H9 (cell line): ENCODE measurements around the gene HOXA4. TPM values are rescaled to one million over a fixed set of nuclear protein-coding genes. Genes with fewer than 3 reads are reported as not detected.

Experiments used
- DNase-seq: peaks from one replicate; pipeline ENCODE4 v3.0.0-alpha.2; 2017
- H2AFZ ChIP-seq: one replicate; pipeline ENCODE4 v1.6.1; 2013; ENCODE audit warnings: mild to moderate bottlenecking, low read length, control low read depth, moderate library complexity
- H2AK5ac ChIP-seq: 2 replicates; pipeline ENCODE4 v1.6.1; 2013; ENCODE audit warnings: low read length, control low read depth, mixed read lengths; ENCODE audit not compliant: insufficient read length
- H2BK120ac ChIP-seq: one replicate; pipeline ENCODE4 v1.6.1; 2013; ENCODE audit warnings: low read depth, mild to moderate bottlenecking, low read length, control low read depth, inconsistent platforms; ENCODE audit not compliant: poor library complexity, severe bottlenecking
- H2BK12ac ChIP-seq: 2 replicates; pipeline ENCODE4 v1.6.1; 2013; ENCODE audit warnings: low read length, control low read depth, mixed read lengths, low read depth; ENCODE audit not compliant: insufficient read length
- H2BK15ac ChIP-seq: 2 replicates; pipeline ENCODE4 v1.6.1; 2013; ENCODE audit warnings: low read depth, low read length, control low read depth
- H2BK20ac ChIP-seq: one replicate; pipeline ENCODE4 v1.6.1; 2013; ENCODE audit warnings: low read depth, mild to moderate bottlenecking, low read length, control low read depth, inconsistent platforms; ENCODE audit not compliant: poor library complexity, severe bottlenecking
- H2BK5ac ChIP-seq: 2 replicates; pipeline ENCODE4 v1.6.1; 2013; ENCODE audit warnings: low read length, control low read depth, mixed read lengths; ENCODE audit not compliant: insufficient read length
- H3K14ac ChIP-seq: 2 replicates; pipeline ENCODE4 v1.6.1; 2013; ENCODE audit warnings: low read length, control low read depth; ENCODE audit not compliant: insufficient read depth
- H3K18ac ChIP-seq: 2 replicates; pipeline ENCODE4 v1.6.1; 2013; ENCODE audit warnings: low read depth, mild to moderate bottlenecking, mixed read lengths, low read length, control low read depth; ENCODE audit not compliant: insufficient read length
- H3K23ac ChIP-seq: 2 replicates; pipeline ENCODE4 v1.6.1; 2013; ENCODE audit warnings: low read length, control low read depth, mixed read lengths, low read depth; ENCODE audit not compliant: insufficient read length
- H3K23me2 ChIP-seq: 2 replicates; pipeline ENCODE4 v1.6.1; 2013; ENCODE audit warnings: low read depth, mild to moderate bottlenecking, mixed read lengths, low read length, control low read depth; ENCODE audit not compliant: insufficient read length, poor library complexity, severe bottlenecking
- H3K27ac ChIP-seq: 2 replicates; pipeline ENCODE4 v1.5.1; 2013; ENCODE audit warnings: low read length, control low read depth, mixed read lengths, low read depth; ENCODE audit not compliant: insufficient read length
- H3K27me3 ChIP-seq: 2 replicates; pipeline ENCODE4 v1.6.1; 2013; ENCODE audit warnings: low read length, control low read depth, inconsistent platforms; ENCODE audit not compliant: insufficient read depth
- H3K4ac ChIP-seq: 2 replicates; pipeline ENCODE4 v1.6.1; 2013; ENCODE audit warnings: low read depth, mild to moderate bottlenecking, control low read depth, inconsistent platforms, low read length, moderate library complexity
- H3K4me1 ChIP-seq: 2 replicates; pipeline ENCODE4 v1.6.1; 2013; ENCODE audit warnings: low read length, control low read depth, inconsistent platforms; ENCODE audit not compliant: insufficient read depth
- H3K4me2 ChIP-seq: 2 replicates; pipeline ENCODE4 v1.6.1; 2013; ENCODE audit warnings: low read length, control low read depth, mixed read lengths; ENCODE audit not compliant: insufficient read length, insufficient read depth
- H3K56ac ChIP-seq: 2 replicates; pipeline ENCODE4 v1.6.1; 2013; ENCODE audit warnings: low read depth, mild to moderate bottlenecking, mixed read lengths, low read length, control low read depth; ENCODE audit not compliant: insufficient read length
- H3K79me1 ChIP-seq: 2 replicates; pipeline ENCODE4 v1.6.1; 2013; ENCODE audit warnings: low read depth, mild to moderate bottlenecking, moderate library complexity, low read length, control low read depth, inconsistent platforms; ENCODE audit not compliant: insufficient read depth, poor library complexity, severe bottlenecking
- H3K79me2 ChIP-seq: 2 replicates; pipeline ENCODE4 v1.6.1; 2013; ENCODE audit warnings: low read length, control low read depth, inconsistent platforms; ENCODE audit not compliant: insufficient read depth
- H3K9ac ChIP-seq: 2 replicates; pipeline ENCODE4 v1.6.1; 2013; ENCODE audit warnings: low read length, control low read depth, mixed read lengths; ENCODE audit not compliant: insufficient read length; ENCODE audit errors: extremely low read depth
- H3K9me3 ChIP-seq: one replicate; pipeline ENCODE4 v1.6.1; 2013; ENCODE audit warnings: low read depth, low read length, inconsistent platforms; ENCODE audit not compliant: control insufficient read depth
- H3T11ph ChIP-seq: one replicate; pipeline ENCODE4 v1.6.1; 2013; ENCODE audit warnings: mild to moderate bottlenecking, low read length, control low read depth, inconsistent platforms
- H4K20me1 ChIP-seq: one replicate; pipeline ENCODE4 v1.6.1; 2013; ENCODE audit not compliant: control insufficient read depth, insufficient read length, insufficient read depth
- H4K5ac ChIP-seq: 2 replicates; pipeline ENCODE4 v1.6.1; 2013; ENCODE audit warnings: low read depth, mild to moderate bottlenecking, mixed read lengths, low read length, control low read depth; ENCODE audit not compliant: insufficient read length
- H4K8ac ChIP-seq: replicated peaks from 2 replicates; pipeline ENCODE4 v1.6.1; 2013; ENCODE audit warnings: low read length, control low read depth, mixed read lengths, low read depth; ENCODE audit not compliant: insufficient read length
- H4K91ac ChIP-seq: 2 replicates; pipeline ENCODE4 v1.6.1; 2013; ENCODE audit warnings: low read depth, mild to moderate bottlenecking, moderate library complexity, mixed read lengths, low read length, control low read depth; ENCODE audit not compliant: insufficient read length
- H3K27ac Mint-ChIP-seq, 3 experiments: 2 replicates in 2 of 3; 3 replicates in 1 of 3; pipeline ENCODE4 v1.8.0; 2020 to 2021; ENCODE audit warnings: mixed read lengths in 3 of 3, mild to moderate bottlenecking in 1 of 3, moderate library complexity in 1 of 3
- H3K27me3 Mint-ChIP-seq: 2 replicates; pipeline ENCODE4 v1.8.0; 2021; ENCODE audit warnings: low read depth, mild to moderate bottlenecking, moderate library complexity, mixed read lengths
- H3K36me3 Mint-ChIP-seq, 3 experiments: 2 replicates in 2 of 3; 3 replicates in 1 of 3; pipeline ENCODE4 v1.8.0; 2020 to 2021; ENCODE audit warnings: low read depth in 3 of 3, mixed read lengths in 3 of 3; ENCODE audit not compliant: insufficient read depth in 1 of 3
- H3K4me1 Mint-ChIP-seq, 2 experiments: 2 replicates each; pipeline ENCODE4 v1.8.0; 2020; ENCODE audit warnings: mixed read lengths in 2 of 2
- H3K4me3 Mint-ChIP-seq, 2 experiments: 2 replicates in 1 of 2; 3 replicates in 1 of 2; pipeline ENCODE4 v1.8.0; 2020 to 2021; ENCODE audit warnings: mild to moderate bottlenecking in 2 of 2, mixed read lengths in 2 of 2, moderate library complexity in 1 of 2
- H3K9me3 Mint-ChIP-seq, 2 experiments: 2 replicates in 1 of 2; 3 replicates in 1 of 2; pipeline ENCODE4 v1.8.0; 2020; ENCODE audit warnings: mild to moderate bottlenecking in 2 of 2, mixed read lengths in 2 of 2, moderate library complexity in 1 of 2
- WGBS: extraction: QIAGEN DNeasy Blood & Tissue Kit; methylation state at CpG from one replicate; pipeline ENCODE4 v1.1.7; 2013; ENCODE audit warnings: missing lambda C conversion rate, low lambda C conversion rate, mixed read lengths; ENCODE audit not compliant: insufficient read length; ENCODE audit errors: extremely low coverage; 5-methylcytosine and 5-hydroxymethylcytosine counted together
- total RNA-seq: library from RNA; stranded (reverse); gene quantifications from 2 replicates; pipeline ENCODE4 v1.2.1, GENCODE V29; 2021
- TF ChIP-seq, protein P1 (sequence below): fragments of 200-600 bp; sonication (generic); conservative IDR thresholded peaks from 3 replicates; pipeline ENCODE4 v1.8.0; 2021; ENCODE audit warnings: antibody characterized with exemption, mild to moderate bottlenecking

Gene HOXA4
- total RNA-seq, 1 experiment from 2014 or later: not detected

DNA sequence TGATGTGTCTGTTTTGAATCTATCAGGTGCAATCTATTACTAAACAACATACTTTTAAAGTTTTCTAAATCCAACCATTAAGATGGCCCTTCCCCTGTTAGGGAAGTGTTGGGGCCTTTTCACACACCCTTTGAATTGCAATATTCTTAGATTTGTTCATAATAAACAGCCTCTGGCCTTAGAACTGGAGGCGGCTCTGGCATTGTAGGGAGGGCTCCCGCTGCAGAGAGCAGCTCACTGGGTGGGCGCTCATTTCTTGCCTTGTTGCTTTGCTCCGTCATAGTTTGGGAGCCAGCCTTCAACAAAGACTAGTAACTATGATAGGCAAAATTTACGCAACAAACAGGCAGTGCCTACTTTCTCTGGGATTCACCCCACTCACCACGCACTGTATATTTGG is 47.8 kb upstream of the HOXA4 start:
- DNase-seq: peak; percentile 20
- H3K23me2 ChIP-seq: no peaks in the 10 kb centered on the region
- WGBS: no CpG with 5 or more reads among the region's 6 CpGs
- no peak overlapping the region for H2BK5ac ChIP-seq
- Mint-ChIP-seq H3K36me3 (no peaks in the 10 kb centered on the region; a peak in 2 of 7 replicates), H3K9me3 (peaks cover 2 to 14% of the 10 kb centered on the region in 2 experiments; a peak in 1 of 5 replicates), H3K4me1 (peaks cover 3 to 13% of the 10 kb centered on the region in 2 experiments), H3K27me3 (peaks cover 98% of the 10 kb centered on the region), H3K27ac (no peak overlapping the region), H3K4me3 (no peak overlapping the region)
- no peaks in the 10 kb centered on the region for H4K20me1 ChIP-seq
- no peak overlapping the region for H2BK12ac ChIP-seq
- no peaks in the 10 kb centered on the region for H3K79me1 ChIP-seq
- H3K23ac ChIP-seq: no peak overlapping the region
- H3K56ac ChIP-seq: no peak overlapping the region
- H4K8ac ChIP-seq: no peak overlapping the region
- no peaks in the 10 kb centered on the region for H3K9me3 ChIP-seq
- no peak overlapping the region for H3T11ph ChIP-seq
- no peak overlapping the region for H2BK20ac ChIP-seq
- H3K9ac ChIP-seq: no peak overlapping the region
- H3K27me3 ChIP-seq: peaks cover 98% of the 10 kb centered on the region
- H3K4me1 ChIP-seq: no peaks in the 10 kb centered on the region
- H4K5ac ChIP-seq: no peak overlapping the region
- no peak overlapping the region for H3K14ac ChIP-seq
- TF ChIP-seq, protein P1, sequence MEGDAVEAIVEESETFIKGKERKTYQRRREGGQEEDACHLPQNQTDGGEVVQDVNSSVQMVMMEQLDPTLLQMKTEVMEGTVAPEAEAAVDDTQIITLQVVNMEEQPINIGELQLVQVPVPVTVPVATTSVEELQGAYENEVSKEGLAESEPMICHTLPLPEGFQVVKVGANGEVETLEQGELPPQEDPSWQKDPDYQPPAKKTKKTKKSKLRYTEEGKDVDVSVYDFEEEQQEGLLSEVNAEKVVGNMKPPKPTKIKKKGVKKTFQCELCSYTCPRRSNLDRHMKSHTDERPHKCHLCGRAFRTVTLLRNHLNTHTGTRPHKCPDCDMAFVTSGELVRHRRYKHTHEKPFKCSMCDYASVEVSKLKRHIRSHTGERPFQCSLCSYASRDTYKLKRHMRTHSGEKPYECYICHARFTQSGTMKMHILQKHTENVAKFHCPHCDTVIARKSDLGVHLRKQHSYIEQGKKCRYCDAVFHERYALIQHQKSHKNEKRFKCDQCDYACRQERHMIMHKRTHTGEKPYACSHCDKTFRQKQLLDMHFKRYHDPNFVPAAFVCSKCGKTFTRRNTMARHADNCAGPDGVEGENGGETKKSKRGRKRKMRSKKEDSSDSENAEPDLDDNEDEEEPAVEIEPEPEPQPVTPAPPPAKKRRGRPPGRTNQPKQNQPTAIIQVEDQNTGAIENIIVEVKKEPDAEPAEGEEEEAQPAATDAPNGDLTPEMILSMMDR: no peak
- H3K79me2 ChIP-seq: no peaks in the 10 kb centered on the region
- H2BK15ac ChIP-seq: no peak overlapping the region
- H4K91ac ChIP-seq: no peak overlapping the region
- no peak overlapping the region for H2AFZ ChIP-seq
- H3K4me2 ChIP-seq: no peak overlapping the region
- no peak overlapping the region for H2BK120ac ChIP-seq
- H3K27ac ChIP-seq: no peak overlapping the region
- H3K18ac ChIP-seq: no peak overlapping the region
- no peak overlapping the region for H3K4ac ChIP-seq
- no peak overlapping the region for H2AK5ac ChIP-seq
